Fibroblast of villous mesenchyme (primary cell): ENCODE results near the gene WDR45B. TPM values are rescaled to one million over a fixed set of nuclear protein-coding genes. Genes with fewer than 3 reads are reported as not detected.

Source experiments
- DNase-seq: peaks from one replicate; pipeline ENCODE4 v3.0.0-alpha.2; 2010; ENCODE audit warnings: low read depth
- H3K4me3 ChIP-seq: 2 replicates; pipeline ENCODE4 v1.5.1; 2011; ENCODE audit warnings: low read depth, mild to moderate bottlenecking, low read length
- total RNA-seq: library from RNA; depleted of rRNA; stranded (reverse); fragments of >200 nt; gene quantifications from 2 replicates; pipeline ENCODE4 v1.2.3, GENCODE V29; 2012
- TF ChIP-seq, protein P1 (sequence below): IDR thresholded peaks from 2 replicates; pipeline ENCODE4 v1.5.1; 2012; ENCODE audit warnings: low read depth, mild to moderate bottlenecking, low read length; ENCODE audit not compliant: insufficient read depth

The WDR45B gene
- total RNA-seq, 1 donor = 70.8 TPM

DNA sequence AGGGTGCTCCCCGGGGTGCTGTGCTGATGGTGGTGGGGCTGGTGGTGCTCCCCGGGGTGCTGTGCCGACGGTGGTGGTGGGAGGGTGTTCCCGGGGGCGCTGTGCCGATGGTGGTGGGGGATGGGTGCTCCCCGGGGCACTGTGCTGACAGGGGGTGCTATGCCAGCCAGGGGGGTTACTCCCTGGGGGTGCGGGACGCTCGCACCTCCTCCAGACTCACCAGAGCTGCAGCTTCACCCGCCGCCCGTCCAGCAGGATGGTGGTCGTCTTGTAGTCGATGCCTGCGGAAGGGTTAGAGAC is 16.0 kb upstream of the WDR45B start:
- no peak overlapping the region for H3K4me3 ChIP-seq
- TF ChIP-seq, protein P1, sequence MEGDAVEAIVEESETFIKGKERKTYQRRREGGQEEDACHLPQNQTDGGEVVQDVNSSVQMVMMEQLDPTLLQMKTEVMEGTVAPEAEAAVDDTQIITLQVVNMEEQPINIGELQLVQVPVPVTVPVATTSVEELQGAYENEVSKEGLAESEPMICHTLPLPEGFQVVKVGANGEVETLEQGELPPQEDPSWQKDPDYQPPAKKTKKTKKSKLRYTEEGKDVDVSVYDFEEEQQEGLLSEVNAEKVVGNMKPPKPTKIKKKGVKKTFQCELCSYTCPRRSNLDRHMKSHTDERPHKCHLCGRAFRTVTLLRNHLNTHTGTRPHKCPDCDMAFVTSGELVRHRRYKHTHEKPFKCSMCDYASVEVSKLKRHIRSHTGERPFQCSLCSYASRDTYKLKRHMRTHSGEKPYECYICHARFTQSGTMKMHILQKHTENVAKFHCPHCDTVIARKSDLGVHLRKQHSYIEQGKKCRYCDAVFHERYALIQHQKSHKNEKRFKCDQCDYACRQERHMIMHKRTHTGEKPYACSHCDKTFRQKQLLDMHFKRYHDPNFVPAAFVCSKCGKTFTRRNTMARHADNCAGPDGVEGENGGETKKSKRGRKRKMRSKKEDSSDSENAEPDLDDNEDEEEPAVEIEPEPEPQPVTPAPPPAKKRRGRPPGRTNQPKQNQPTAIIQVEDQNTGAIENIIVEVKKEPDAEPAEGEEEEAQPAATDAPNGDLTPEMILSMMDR = no peak
- DNase-seq = no peak

- TF ChIP-seq, protein P1 = no peak
- H3K4me3 ChIP-seq = no peak overlapping the region
Measured at GRCh38 chr17:82663381-82664275, 15.4 kb upstream of the WDR45B start.

GRCh38 chr17:82662711-82663261 is 14.5 kb upstream of the WDR45B start:
- H3K4me3 ChIP-seq = no peak overlapping the region
- TF ChIP-seq, protein P1 = no peak
- no peak for DNase-seq

More at GRCh38 chr17:82663381-82664275, 15.4 kb upstream of the WDR45B start:
- no peak for DNase-seq

- no peak for DNase-seq
- TF ChIP-seq, protein P1 = no peak
- H3K4me3 ChIP-seq = no peak overlapping the region
Measured at GRCh38 chr17:82661717-82662683, 13.8 kb upstream of the WDR45B start.

DNA sequence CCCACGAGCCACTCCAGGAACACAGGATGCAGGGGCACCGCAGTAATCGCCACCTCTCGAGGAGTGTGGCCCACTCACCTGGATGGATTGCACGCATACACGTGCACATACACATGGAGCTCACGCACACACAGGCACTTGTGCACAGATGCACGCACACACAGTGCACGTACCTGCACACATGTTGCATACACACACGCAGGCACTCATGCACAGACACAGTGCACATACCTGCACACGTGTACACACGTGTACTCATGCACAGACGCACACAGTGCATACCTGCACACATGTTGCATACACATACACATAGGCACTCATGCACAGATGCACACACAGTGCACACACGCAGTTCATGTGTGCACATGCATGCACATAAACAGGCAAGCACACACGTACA is 11.6 kb upstream of the WDR45B start:
- DNase-seq = no peak

More for the DNA sequence above, 11.6 kb upstream of the WDR45B start:
- H3K4me3 ChIP-seq = no peak overlapping the region
- TF ChIP-seq, protein P1 = no peak
